Hematopoietic multipotent progenitor cell (in vitro differentiated cells): Measurements from ENCODE around the gene SLC12A1. TPM values are rescaled to one million over a fixed set of nuclear protein-coding genes. Genes with fewer than 3 reads are reported as not detected.
A peak's percentile ranks its signal among the peaks of the same experiment; 100 is the strongest.
"Not testable (repeated sequence)": the region's sequence is repeated elsewhere in the genome, so short reads cannot be mapped to it uniquely, and the experiment has no call there.

Experiments
- DNase-seq, 3 donors: peaks; one replicate each; pipeline ENCODE4 v3.0.0-alpha.2; 2011 to 2015; ENCODE audit warnings: low read depth in 2 of 3, low spot score in 2 of 3
- total RNA-seq: library from RNA; depleted of rRNA; stranded (reverse); fragments of >200 nt; gene quantifications from one replicate; pipeline ENCODE4 v1.2.3, GENCODE V29; 2012

SLC12A1 gene
- total RNA-seq, 1 donor, result not detected

DNA sequence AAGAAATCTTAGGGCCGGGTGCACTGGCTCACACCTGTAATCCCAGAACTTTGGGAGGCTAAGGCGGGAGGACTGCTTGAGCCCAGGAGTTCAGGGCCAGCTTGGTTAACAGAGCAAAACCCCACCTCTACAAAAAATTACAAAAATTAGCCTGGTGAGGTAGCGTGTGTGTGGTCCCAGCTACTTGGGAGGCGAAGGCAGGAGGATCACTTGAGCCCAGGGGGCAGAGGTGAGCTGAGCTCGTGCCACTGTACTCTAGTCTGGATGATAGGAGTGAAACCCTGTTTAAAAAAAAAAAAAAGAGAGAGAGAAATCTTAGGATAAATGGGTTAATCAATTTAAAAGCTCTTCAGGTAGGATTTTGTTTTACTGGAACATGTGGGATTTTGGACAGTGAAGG is 93.9 kb downstream of the SLC12A1 start:
- no peak for DNase-seq

DNA sequence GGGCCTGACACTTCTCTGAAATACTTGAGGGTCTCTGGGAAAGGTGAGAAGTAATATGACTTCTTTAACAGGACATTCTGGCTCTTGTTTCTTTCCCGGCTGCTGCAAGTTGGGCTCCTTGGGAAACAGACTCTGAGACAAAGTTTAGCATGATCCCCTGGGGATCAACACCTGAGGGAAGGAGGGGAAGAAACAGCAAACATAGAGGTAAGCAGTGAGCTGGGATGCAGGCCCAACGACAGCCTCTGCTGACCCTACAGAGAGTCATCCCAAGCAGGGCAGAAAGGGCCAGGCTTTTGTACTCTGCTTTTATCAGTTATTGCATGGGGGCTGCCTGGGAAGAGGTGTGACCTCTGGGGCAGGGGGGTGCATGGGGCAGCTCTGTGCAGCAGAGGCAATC is 98.3 kb downstream of the SLC12A1 start:
- no peak for DNase-seq

DNA sequence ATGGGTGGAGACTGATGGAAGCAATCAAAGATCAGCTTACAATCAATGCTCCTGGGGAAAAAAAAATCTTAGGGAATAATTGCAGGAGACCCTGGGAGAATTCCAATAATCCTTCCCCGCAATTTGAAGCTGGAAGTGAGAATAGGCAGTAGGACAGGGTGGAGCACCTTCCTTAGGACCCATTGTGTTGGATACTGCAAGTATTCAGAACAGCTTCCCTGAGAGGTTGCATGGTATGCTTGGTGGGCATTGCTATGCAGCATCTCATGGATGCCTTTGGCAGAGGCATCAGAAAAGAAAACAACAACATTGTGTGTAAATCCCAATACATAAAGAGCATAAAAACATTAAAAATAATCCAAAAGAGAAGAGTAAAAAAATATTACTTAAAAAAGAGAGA is 100.5 kb downstream of the SLC12A1 start:
- DNase-seq, result no peak

DNA sequence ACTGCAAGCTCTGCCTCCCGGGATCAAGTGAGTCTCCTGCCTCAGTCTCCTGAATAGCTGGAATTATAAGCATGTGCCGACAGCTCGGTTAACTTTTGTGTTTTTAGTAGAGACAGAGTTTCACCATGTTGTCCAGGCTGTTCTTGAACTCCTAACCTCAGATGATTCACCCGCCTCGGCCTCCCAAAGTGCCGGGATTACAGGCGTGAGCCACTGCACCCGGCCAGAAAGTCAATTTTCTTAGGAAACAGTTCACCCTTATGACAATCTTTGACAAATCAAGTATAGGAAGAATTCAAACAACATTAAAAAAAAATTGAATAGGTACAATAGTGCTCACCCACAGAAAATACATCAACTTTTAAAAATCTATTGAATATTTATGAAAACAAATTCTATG is 101.5 kb downstream of the SLC12A1 start:
- DNase-seq, result no peak

DNA sequence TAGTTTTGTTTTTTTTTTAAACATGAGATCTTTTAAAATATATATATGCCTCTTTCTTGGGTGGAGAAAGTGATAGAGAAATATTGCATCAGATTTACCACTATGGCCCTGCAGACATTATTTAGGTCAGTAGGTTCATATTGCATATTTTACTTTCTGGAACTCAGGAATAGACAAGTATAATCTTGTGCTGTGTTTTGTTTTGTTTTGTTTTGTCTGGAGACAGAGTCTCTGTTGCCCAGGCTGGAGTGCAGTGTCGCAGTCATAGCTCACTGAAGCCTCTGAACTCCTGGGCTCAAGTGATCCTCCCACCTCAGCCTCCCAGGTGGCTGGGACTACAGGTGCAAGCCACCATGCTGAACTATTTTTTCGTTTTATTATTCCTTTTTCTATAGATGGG is 103.6 kb downstream of the SLC12A1 start:
- DNase-seq, result no peak

DNA sequence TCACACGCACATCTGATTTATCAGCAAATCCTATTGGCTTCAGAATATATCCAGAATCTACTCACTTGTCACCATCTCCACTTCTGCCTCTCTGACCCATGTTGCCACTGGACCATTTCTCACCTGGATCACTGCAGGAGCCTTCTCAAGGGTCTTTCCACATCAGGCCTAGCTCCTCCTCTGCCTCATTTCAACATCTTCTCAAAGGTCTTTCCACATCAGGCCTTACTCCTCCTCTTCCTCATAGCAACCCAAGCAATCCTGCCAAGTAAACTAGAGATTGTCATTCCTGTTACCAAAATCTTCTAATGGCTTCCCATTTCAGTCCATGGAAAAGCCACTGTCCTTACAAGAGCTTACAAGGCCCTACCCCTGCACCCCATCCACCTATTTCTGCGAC is 107.1 kb downstream of the SLC12A1 start:
- DNase-seq, result no peak

DNA sequence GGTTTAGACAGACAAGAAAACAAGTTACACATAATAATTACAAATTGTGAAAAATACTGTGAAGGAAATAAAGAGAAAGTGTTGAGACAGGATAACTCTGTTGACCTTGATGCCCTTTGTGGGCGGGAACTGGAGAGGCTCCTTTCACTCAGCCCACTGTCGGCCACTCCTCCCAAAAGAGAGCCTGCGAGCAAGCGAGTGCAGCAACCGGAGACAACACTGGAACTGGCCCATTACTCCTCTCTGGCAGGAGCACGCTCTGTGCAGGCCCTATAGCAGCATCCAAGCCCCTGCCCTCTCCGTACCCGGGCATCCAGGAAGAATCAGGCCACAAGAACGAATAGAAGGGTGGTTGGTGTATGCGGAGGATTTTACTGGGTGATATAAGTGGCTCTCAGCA is 108.9 kb downstream of the SLC12A1 start:
- DNase-seq, result no peak

DNA sequence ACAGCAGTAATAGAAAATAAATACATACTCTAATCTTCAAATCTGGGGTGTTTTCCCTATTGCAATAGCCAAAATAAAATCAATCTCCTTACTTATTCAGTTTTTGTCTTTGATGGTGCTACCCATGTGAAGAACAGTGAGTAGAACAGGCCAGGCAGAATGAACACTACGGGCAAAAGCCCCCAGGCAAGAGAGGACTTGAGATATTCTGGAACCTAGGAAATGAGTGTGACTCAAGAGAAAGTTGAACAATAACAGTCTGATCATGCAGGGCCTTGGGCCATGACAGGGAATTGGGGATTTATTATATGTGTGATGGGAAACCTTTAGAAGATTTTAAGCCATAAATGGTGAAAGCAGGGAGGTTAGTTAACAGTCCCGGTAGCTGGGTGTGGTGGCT is 111.1 kb downstream of the SLC12A1 start:
- DNase-seq, result no peak

DNA sequence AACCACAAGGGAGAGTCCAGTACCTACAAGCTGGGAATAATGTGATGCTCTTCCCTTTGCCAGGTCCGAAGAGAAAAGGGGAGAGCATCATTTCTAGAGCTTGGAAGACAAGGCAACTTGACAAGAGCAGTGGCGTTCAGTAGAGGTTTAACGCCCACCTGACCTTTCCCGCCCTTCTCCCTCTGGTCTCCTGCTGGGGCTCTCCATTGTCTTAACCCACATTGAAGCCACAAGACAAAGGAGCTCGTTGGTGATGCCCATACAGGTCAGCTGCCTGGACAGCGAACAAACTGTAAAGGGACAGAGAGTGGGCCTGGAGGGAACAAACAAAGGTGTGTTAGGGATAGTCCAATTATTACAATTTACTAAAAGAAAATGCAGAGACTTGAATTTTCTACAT is 112.0 kb downstream of the SLC12A1 start:
- no peak for DNase-seq

DNA sequence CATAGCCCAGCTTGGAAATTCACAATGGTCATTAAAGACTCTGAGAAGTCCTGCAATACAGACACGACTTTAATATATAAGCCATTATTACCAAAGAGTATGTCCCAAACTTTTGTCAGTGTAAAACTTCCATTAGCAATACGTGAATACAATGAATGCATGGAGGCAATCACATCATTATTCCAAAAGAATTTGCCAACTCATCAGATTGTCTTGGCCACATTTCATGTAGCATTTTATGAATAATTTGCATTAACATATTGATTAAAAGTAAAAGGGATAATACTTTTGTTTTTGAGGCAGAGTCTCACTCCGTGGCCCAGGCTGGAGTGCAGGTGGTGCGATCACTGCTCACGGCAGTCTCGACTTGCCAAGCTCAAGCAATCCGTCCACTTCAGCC is 117.2 kb downstream of the SLC12A1 start:
- no peak for DNase-seq

DNA sequence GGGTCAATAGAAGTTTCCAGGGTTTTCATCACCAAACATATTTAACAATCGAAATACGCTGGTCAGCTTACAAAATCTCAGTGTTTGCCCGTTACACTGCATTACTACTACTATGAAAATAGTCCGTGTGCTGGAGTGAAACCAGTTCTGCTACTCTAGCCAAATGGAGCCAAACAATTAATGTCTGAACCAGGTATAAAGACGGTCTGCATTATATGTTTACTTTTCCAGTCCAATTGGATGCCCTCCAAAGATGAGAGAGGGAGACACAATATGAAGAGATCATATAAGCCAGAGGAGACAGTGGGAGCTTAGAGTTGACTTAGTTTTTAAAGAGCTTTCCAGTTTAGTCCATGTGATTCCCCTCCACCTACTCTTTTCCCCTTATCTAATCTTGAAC is 118.8 kb downstream of the SLC12A1 start:
- DNase-seq, result no peak

DNA sequence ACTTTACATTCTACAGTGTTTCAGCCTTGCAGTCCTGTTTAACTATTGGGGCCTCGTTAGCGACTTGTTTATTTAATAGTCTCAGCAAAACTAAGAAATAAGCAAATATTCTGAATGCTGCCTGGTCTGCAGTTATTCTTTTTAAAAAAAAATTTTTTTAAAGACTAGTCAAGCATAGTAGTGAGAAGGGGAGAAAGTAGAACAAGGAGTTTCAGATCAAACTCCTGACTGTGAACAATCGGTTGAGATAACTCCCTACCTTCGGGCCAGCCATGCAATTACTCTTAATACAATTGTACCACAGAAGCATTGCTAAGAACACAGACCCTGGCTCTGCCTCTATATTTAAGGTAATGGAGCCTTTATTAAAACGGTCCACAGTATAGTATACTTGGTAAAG is 119.3 kb downstream of the SLC12A1 start:
- DNase-seq, result no peak

DNA sequence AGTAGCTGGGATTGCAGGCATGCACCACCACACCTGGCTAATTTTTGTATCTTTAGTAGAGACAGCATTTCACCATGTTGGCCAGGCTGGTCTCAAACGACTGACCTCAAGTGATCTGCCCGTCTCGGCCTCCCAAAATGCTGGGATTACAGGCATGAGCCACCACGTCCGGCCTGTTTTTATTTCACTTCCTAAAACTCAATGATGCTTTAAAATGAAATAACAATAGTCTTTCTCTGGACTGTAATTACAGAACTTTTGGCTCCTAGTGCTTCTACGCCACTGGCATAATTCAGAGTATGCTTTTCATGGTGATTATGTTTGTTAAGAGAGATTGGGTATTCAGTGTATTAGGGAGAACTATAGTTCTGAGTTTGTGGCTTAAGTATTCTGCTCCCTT is 120.1 kb downstream of the SLC12A1 start:
- DNase-seq, result not testable (repeated sequence)

DNA sequence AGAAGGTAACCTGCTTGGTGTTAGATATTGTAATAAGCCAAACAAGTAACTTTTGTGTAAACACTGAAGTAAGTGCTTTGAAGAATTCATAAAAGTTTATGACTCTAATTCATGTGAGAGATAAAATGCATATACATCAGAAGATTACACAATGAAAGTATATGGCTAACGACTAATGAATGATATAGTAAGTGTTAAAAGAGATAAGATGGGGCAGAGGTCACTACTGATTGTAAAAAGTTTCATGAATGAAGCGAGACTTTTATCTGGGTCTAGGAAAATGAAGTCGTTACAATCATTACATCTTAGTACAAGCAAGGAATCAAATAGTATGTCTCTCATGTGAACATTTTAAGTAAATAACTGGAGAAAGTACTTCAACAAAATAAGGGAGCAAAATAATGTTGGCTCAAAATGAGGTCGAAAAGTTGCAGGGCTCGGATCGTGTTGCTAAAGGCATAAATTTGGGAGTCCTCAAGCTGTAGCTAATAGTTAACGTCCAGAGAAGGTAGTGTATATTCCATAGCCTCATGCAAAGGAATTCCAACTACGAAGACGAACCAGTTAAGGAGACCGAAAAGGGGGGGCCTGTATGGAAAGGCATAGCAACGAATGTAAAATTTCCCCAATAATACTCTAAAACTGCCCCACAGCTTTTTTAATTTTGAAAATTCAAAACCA is 124.1 kb downstream of the SLC12A1 start:
- DNase-seq, result no peak

DNA sequence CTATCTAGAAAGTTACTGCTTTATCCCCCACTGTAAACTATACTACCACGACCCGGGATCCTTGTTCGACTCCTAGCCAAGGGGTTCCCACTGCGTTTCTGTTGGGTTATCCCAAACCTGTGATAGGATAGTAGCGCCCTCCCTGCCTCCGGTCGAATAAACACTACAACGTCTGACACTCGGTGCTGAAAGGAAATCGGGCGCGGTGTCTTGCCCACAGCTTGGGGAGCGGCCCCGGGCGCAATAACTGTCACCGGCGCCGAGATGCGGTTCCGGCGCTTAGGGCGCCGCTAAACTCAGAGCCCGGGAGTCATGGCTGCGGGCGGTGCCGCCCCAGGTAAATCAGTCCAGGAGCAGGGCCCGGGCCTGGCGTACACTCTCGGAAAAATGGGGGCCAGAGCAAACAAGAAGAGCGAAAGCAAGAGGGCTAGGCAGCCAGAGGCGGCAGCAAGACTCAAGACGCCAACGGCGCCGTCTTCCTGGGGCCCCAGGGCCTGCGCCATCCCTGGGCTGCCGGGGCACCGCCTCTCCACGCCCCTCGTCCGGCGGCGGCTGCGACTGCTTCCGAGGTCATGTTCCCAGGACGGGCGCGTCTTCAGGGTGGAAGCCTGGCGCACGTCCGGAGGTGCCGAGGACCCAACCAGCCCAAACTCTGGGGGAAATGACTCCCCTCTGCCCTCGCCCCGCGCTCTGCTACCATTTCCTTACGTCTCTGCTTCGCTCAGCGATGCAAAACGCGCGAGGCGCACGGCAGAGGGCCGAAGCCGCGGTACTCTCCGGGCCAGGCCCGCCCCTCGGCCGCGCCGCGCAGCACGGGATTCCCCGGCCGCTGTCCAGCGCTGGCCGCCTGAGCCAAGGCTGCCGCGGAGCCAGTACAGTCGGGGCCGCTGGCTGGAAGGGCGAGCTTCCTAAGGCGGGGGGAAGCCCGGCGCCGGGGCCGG is 125.0 kb downstream of the SLC12A1 start, which contains the start of gene DUT:
Gene DUT (plus strand): TSS at position 575 of the 941 bp plus-strand sequence. CDS start 87 bp downstream, at position 662.
- DNase-seq, result peak; percentile 58 to 87 (median 85)

DNA sequence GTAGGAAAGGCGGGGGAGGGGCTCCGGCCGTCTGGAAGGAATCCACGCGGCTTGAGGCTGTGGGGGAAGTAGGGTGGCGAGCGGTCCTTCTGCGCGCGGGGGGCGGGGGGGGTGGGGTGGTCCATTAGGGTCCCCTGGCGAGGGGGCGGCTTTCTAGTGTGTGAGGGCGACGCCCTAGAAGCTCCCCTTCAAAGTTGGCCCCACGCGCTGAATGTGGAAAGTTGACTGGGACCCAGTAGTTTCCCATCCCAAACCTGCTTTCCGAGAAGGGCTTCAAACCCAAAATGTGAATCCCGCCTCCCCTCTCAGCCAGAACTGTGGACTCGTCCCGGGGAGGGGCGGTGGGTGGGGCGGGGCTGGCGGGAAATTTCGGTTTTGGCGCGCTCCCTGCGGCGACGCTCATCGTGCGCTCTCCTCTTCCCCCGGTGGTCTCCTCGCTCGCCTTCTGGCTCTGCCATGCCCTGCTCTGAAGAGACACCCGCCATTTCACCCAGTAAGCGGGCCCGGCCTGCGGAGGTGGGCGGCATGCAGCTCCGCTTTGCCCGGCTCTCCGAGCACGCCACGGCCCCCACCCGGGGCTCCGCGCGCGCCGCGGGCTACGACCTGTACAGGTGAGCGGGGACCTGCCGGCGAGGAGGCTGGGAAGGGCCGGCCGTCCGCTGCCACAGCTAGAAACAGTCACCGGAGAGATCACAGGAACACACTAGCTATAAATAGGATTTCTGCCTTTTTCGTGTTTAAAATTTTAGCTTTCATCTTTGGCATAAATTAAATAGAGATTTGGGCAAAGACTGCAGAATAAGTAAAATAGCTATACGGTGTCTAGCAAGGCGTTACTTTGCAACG is 125.9 kb downstream of the SLC12A1 start:
- DNase-seq, result peak; percentile 44 to 75 (median 70)

DNA sequence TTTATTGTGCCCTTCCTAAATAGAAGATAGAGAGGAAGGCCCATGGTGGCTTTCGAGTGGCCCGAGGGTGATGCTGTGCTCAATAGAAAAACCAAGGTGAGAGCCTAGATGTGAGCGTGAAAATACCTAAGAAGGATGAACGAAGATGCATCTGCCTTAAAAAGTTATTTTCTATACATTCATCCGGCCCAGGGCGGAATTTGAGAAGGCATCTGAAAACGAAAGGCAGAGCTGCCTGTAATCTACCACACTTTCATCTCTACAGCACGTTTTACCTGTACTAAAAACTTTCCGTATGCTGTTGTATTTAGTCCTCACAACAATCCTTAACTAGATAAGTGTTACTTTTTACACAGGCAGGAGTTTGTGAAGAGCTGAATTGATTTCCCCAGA is 126.5 kb downstream of the SLC12A1 start:
- no peak for DNase-seq

DNA sequence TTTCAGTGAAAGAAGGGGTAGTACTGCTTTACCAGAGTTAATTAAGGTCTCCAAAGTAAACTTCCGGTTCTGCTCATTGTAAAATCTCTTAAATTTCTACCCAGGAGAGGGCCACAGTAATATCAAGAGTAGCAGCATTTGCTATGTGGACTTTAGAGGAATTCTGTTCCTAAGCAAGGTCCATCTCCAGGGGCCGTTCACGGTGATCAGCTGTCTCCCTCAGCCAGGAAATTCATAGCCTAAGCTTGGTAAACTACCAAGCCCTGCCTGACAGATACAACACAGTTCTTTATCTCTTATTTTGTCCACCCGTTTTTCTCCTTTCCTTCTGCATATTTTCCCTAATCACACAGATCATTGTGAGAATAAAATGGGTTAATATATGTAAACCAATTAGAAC is 127.4 kb downstream of the SLC12A1 start:
- no peak for DNase-seq

DNA sequence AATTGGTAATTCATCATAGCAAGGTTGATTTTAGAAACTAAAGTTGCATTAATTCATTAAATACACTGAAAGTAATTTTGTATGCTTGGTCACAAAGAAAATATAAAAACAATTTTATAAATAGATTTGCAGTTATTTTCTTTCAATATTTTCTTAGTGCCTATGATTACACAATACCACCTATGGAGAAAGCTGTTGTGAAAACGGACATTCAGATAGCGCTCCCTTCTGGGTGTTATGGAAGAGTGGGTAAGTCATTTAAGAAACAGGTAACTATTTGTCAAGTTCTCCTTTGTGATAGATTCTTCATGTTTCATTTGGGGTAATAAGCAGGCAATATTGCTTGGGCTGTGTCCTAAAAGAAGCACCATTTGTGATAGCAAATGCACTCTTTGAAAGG is 128.2 kb downstream of the SLC12A1 start:
- no peak for DNase-seq

DNA sequence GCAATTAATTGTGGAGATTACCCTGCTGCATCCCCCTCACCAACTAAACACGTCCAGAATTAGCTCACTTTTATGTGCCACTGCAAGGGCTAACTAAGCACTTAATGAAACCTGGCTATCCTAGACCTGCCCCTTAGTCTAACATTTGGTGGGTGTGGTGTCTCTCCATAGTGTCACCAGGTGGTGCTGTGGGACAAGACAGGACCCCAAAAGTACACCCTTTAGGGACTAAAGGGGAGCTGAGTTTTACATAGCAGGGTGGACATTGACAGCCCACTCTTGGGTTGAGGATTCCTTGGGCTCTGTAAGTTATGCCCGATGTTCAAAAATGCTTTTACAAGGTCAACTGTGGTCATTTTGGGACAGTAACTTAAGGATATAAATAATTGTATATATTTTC is 130.8 kb downstream of the SLC12A1 start:
- peak in 2 of 3 donors; percentile 50 to 75 for DNase-seq

DNA sequence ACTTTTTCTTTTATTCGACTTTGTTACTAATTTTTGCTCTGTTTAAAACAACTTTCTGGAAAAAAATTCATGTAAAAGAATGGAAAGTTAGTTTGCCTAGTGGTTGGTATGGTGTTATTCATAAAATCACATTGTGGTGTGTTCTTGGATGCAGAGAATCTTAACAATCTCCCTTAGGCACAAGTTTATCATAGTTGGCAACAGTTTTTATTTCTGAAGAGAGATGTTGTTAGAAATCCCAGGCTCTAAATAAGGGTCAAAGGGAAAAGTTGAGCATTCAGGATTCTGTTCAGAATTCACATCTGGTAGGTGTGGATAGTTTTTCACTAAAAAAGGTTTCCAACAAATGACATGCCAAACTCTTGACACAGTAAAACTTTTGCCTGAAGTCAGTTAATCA is 131.5 kb downstream of the SLC12A1 start:
- DNase-seq, result no peak
